GM12874 (cell line): ENCODE measurements around the gene MYMX.

Source experiments
- TF ChIP-seq, protein P1 (sequence below): IDR thresholded peaks from 2 replicates; pipeline ENCODE4 v1.5.1; 2011; ENCODE audit warnings: low read depth, mild to moderate bottlenecking, control low read depth, low read length, moderate library complexity; ENCODE audit not compliant: insufficient read depth

MYMX gene

GRCh38 chr6:44202332-44202971 lies 14.3 kb upstream of the MYMX start:
- TF ChIP-seq, protein P1, sequence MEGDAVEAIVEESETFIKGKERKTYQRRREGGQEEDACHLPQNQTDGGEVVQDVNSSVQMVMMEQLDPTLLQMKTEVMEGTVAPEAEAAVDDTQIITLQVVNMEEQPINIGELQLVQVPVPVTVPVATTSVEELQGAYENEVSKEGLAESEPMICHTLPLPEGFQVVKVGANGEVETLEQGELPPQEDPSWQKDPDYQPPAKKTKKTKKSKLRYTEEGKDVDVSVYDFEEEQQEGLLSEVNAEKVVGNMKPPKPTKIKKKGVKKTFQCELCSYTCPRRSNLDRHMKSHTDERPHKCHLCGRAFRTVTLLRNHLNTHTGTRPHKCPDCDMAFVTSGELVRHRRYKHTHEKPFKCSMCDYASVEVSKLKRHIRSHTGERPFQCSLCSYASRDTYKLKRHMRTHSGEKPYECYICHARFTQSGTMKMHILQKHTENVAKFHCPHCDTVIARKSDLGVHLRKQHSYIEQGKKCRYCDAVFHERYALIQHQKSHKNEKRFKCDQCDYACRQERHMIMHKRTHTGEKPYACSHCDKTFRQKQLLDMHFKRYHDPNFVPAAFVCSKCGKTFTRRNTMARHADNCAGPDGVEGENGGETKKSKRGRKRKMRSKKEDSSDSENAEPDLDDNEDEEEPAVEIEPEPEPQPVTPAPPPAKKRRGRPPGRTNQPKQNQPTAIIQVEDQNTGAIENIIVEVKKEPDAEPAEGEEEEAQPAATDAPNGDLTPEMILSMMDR, result no peak

DNA sequence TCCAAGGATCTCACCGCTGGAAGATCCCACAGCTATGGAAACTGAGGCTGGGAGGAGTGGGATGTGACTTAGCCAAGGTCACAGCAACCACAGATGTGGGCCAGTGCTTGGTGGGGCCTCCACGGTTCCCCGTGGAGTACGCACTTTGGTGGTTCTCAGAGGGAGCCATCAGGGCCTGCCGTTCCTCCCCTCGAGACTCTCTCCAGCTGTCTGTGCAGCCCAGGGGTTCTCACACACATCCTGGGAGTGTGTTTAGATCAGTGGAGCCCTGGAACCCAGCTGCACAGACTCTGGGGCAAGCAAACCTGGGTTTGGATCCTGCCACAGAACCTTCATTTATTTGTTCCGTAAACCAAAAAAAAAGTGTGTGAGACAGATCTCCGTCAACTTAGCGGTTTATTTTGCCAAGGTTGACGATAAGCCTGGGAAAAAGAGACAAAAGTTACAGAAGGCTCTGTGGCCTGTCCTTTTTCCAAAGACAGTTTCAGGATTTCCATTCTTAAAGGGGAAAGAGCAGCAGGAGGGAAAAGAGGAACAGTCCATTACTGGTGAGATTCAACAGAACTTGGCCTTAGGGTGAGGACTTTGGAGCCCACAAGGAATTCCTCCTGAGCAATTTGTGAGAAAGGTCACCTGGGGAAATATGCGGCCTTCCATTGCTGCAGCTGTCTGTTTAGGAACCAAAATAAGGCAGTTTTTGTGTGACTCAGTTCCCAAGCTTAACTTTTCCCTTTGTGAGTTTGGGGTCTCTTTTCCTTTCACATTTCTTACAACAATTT lies 13.6 kb upstream of the MYMX start:
- TF ChIP-seq, protein P1, result no peak

GRCh38 chr6:44203955-44204354 lies 12.8 kb upstream of the MYMX start:
- TF ChIP-seq, protein P1, result no peak

DNA sequence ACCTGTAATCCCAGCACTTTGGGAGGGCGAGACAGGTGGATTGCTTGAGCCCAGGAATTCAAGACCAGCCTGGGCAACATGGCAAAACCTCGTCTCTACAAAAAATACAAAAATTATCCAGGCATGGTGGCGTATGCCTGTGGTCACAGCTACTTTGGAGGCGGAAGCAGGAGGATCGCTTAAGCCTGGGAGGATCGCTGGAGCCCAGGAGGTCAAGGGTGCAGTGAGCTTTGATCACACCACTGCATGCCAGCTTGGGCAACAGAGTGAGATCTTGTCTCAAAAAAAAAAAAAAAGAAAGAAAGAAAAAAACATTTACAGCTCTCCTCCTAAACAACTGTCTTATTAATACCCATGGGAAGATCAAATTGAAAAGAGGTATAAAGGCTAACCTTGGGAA lies 8.8 kb upstream of the MYMX start:
- TF ChIP-seq, protein P1, result no peak

- TF ChIP-seq, protein P1, result no peak
These were observed 5.4 kb upstream of the MYMX start for GRCh38 chr6:44211284-44211683.

DNA sequence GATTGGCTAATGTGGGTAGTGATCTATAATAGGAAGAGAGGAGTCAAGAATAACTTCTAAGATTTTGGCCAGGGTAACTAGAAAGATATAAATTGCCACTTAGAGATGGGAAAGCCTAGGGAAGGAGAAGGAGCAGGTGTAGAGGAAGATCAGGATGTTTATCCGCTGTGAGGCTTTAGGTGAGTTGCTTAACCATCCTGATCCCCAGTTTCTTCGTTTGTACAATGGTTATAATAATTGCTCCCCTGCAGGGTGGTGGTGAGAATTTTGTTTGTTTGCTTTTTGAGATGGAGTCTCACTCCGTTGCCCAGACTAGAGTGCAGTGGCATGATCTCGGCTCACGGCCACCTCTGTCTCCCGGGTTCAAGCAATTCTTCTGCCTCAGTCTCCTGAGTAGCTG lies 2.4 kb upstream of the MYMX start:
- TF ChIP-seq, protein P1, result no peak

- TF ChIP-seq, protein P1, result no peak
These were observed 812 bp downstream of the MYMX start for GRCh38 chr6:44217332-44218143.
